Neural progenitor cell (in vitro differentiated cells): ENCODE results near the gene GRAMD4. TPM values are rescaled to one million over a fixed set of nuclear protein-coding genes. Genes with fewer than 3 reads are reported as not detected.

Experiments used
- DNase-seq: peaks from one replicate; pipeline ENCODE4 v3.0.0-alpha.2; 2016; ENCODE audit warnings: low spot score
- H2AFZ ChIP-seq: fragments of 200-600 bp; sonication (generic); replicated peaks from 2 replicates; pipeline ENCODE4 v1.6.1; 2016; ENCODE audit warnings: antibody characterized with exemption
- H3F3A ChIP-seq: fragments of 200-600 bp; sonication (generic); 2 replicates; pipeline ENCODE4 v1.6.1; 2016; ENCODE audit warnings: antibody characterized with exemption, low read depth
- H3K27ac ChIP-seq: fragments of 200-600 bp; sonication (generic); 2 replicates; pipeline ENCODE4 v1.5.1; 2016; ENCODE audit warnings: mild to moderate bottlenecking
- H3K27me3 ChIP-seq: fragments of 200-600 bp; sonication (generic); 2 replicates; pipeline ENCODE4 v1.6.1; 2016; ENCODE audit warnings: mild to moderate bottlenecking, moderate library complexity
- H3K36me3 ChIP-seq: fragments of 200-600 bp; sonication (generic); 2 replicates; pipeline ENCODE4 v1.5.1; 2016
- H3K4me1 ChIP-seq: fragments of 200-600 bp; sonication (generic); 2 replicates; pipeline ENCODE4 v1.6.1; 2016; ENCODE audit warnings: mixed run types
- H3K4me2 ChIP-seq: fragments of 200-600 bp; sonication (generic); 2 replicates; pipeline ENCODE4 v1.6.1; 2016
- H3K4me3 ChIP-seq: fragments of 200-600 bp; sonication (generic); 2 replicates; pipeline ENCODE4 v1.5.1; 2016
- H3K79me2 ChIP-seq: fragments of 200-600 bp; sonication (generic); 2 replicates; pipeline ENCODE4 v1.6.1; 2016; ENCODE audit warnings: low read depth
- H3K9ac ChIP-seq: fragments of 200-600 bp; sonication (generic); 2 replicates; pipeline ENCODE4 v1.6.1; 2016
- H3K9me3 ChIP-seq: fragments of 200-600 bp; sonication (generic); 2 replicates; pipeline ENCODE4 v1.5.1; 2016; ENCODE audit warnings: low read depth
- H4K20me1 ChIP-seq: fragments of 200-600 bp; sonication (generic); 2 replicates; pipeline ENCODE4 v1.6.1; 2016; ENCODE audit warnings: low read depth
- H3K27ac Mint-ChIP-seq: 3 replicates; pipeline ENCODE4 v1.8.0; 2021; ENCODE audit warnings: mixed read lengths
- H3K27me3 Mint-ChIP-seq: 2 replicates; pipeline ENCODE4 v1.8.0; 2022; ENCODE audit warnings: low read depth, mild to moderate bottlenecking, inconsistent platforms, moderate library complexity, mixed read lengths; ENCODE audit not compliant: insufficient read depth
- H3K36me3 Mint-ChIP-seq: 3 replicates; pipeline ENCODE4 v1.8.0; 2021; ENCODE audit warnings: mixed read lengths
- H3K4me1 Mint-ChIP-seq: 3 replicates; pipeline ENCODE4 v1.8.0; 2021; ENCODE audit warnings: mixed read lengths
- H3K4me3 Mint-ChIP-seq: 3 replicates; pipeline ENCODE4 v1.8.0; 2021; ENCODE audit warnings: mild to moderate bottlenecking, moderate library complexity, mixed read lengths
- H3K9me3 Mint-ChIP-seq: 3 replicates; pipeline ENCODE4 v1.8.0; 2020; ENCODE audit warnings: mixed read lengths
- EZH2 ChIP-seq: fragments of 200-600 bp; sonication (generic); IDR thresholded peaks from 2 replicates; pipeline ENCODE4 v1.6.1; 2017; ENCODE audit warnings: antibody characterized with exemption, mild to moderate bottlenecking, moderate library complexity
- EZH2phosphoT487 ChIP-seq: fragments of 200-600 bp; sonication (generic); IDR thresholded peaks from 2 replicates; pipeline ENCODE4 v1.6.1; 2017; ENCODE audit warnings: antibody characterized with exemption
- total RNA-seq: library from RNA; depleted of rRNA; stranded (reverse); fragments of >200 nt; gene quantifications from 2 replicates; pipeline ENCODE4 v1.2.3, GENCODE V29; 2015; ENCODE audit warnings: low replicate concordance
- TF ChIP-seq, protein P1 (sequence below): fragments of 200-600 bp; sonication (generic); IDR thresholded peaks from 2 replicates; pipeline ENCODE4 v1.5.1; 2017; ENCODE audit warnings: antibody characterized with exemption, mild to moderate bottlenecking

GRAMD4 gene
- total RNA-seq, 1 donor from 2014 or later: 32.2 TPM

DNA sequence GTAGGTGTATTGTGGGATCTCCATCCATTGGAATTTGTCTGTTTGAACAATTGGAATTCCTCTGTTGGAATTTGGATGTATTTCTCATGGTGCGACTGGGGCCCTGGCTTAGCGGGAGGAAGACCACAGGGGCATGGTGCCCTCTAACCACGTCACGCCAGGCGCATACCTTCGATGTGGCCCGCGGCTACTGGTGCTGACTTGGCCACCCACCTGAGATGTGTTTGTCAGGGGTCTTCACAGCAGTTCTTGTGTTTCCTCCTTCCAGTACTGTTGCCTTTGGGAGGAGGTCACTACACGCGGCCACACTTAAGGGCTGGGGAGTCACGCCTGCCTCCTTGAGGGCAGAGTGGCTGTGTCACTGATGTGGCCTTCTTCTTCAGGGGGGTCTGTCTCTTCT is 36.6 kb upstream of the GRAMD4 start:
- no peak overlapping the region for H3K4me2 ChIP-seq
- H3K4me1 Mint-ChIP-seq: peaks cover 49% of the 10 kb centered on the region
- H3K9me3 Mint-ChIP-seq: peaks cover 1% of the 10 kb centered on the region
- no peak overlapping the region for H2AFZ ChIP-seq
- H3K79me2 ChIP-seq: peaks cover 6% of the 10 kb centered on the region
- peaks cover 17% of the 10 kb centered on the region for H3F3A ChIP-seq
- peaks cover 94% of the 10 kb centered on the region for H4K20me1 ChIP-seq
- no peak overlapping the region for H3K27ac Mint-ChIP-seq
- TF ChIP-seq, protein P1, sequence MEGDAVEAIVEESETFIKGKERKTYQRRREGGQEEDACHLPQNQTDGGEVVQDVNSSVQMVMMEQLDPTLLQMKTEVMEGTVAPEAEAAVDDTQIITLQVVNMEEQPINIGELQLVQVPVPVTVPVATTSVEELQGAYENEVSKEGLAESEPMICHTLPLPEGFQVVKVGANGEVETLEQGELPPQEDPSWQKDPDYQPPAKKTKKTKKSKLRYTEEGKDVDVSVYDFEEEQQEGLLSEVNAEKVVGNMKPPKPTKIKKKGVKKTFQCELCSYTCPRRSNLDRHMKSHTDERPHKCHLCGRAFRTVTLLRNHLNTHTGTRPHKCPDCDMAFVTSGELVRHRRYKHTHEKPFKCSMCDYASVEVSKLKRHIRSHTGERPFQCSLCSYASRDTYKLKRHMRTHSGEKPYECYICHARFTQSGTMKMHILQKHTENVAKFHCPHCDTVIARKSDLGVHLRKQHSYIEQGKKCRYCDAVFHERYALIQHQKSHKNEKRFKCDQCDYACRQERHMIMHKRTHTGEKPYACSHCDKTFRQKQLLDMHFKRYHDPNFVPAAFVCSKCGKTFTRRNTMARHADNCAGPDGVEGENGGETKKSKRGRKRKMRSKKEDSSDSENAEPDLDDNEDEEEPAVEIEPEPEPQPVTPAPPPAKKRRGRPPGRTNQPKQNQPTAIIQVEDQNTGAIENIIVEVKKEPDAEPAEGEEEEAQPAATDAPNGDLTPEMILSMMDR: no peak
- no peak for TF ChIP-seq EZH2
- TF ChIP-seq EZH2phosphoT487: no peak
- peaks cover 34% of the 10 kb centered on the region for H3K27me3 ChIP-seq
- no peak overlapping the region for H3K4me3 Mint-ChIP-seq
- H3K4me3 ChIP-seq: no peak overlapping the region
- peaks cover 16% of the 10 kb centered on the region for H3K4me1 ChIP-seq
- no peaks in the 10 kb centered on the region for H3K36me3 Mint-ChIP-seq
- no peak for DNase-seq
- H3K36me3 ChIP-seq: no peaks in the 10 kb centered on the region
- H3K27me3 Mint-ChIP-seq: peaks cover 7% of the 10 kb centered on the region
- H3K9ac ChIP-seq: no peak overlapping the region
- H3K9me3 ChIP-seq: no peaks in the 10 kb centered on the region
- H3K27ac ChIP-seq: no peak overlapping the region

DNA sequence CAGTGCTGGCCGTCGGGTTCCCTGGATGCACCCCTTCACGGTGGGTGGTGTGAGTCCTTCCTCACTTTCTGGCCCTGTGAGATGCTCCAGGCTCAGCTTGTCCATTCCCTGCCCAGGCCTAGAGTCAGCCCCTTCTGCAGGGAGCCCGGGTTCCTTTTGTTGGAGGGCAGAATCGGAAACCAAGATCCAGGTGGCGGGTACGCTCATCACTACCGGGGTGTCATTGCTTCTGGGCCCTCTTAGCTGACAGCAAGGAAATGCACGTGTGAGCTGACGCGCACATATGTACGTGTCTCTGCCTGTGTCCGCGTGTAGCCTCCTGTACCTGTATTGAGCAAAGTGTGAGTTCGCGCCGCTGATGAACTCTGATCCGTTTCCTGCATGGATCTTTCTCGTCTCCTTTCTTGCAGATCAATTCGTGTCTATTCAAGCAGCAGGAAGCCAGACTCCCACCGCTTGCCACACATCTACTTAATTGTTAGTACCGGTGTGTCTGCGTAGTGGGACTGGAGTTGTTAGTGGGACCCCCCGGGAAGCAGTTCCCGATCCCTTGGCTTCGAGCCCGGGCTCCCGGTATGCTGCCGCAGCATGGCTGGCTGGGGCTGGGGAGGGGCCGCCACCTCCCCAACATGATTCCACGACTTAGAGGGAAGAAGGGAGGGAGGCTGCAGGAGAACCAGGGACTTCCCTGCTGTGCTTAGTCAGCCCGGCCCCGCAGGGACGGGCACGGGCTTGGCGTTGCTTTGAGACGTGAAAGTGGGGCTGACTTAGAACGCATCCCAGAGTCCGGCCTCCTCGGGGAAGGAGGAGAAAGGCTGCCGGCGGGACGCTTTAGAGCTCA is 35.9 kb upstream of the GRAMD4 start:
- H3K27me3 Mint-ChIP-seq: peaks cover 7% of the 10 kb centered on the region
- peaks cover 15% of the 10 kb centered on the region for H3F3A ChIP-seq
- H3K9ac ChIP-seq: no peak overlapping the region
- peaks cover 1% of the 10 kb centered on the region for H3K9me3 Mint-ChIP-seq
- H4K20me1 ChIP-seq: peaks cover 91% of the 10 kb centered on the region
- peak overlapping the region; percentile 75 for H3K4me3 Mint-ChIP-seq
- no peak overlapping the region for H3K27ac Mint-ChIP-seq
- no peak overlapping the region for H3K27ac ChIP-seq
- peak overlapping the region; percentile 9 for H3K4me3 ChIP-seq
- H3K36me3 ChIP-seq: no peaks in the 10 kb centered on the region
- H3K9me3 ChIP-seq: no peaks in the 10 kb centered on the region
- peaks cover 34% of the 10 kb centered on the region for H3K27me3 ChIP-seq
- peaks cover 20% of the 10 kb centered on the region for H3K4me1 ChIP-seq
- H3K36me3 Mint-ChIP-seq: no peaks in the 10 kb centered on the region
- no peak overlapping the region for H2AFZ ChIP-seq
- peak; percentile 59 for DNase-seq
- H3K4me1 Mint-ChIP-seq: peaks cover 42% of the 10 kb centered on the region
- peak overlapping the region; percentile 67 for H3K4me2 ChIP-seq
- TF ChIP-seq EZH2phosphoT487 (no peak), EZH2 (peak; percentile 56)
- peaks cover 6% of the 10 kb centered on the region for H3K79me2 ChIP-seq

DNA sequence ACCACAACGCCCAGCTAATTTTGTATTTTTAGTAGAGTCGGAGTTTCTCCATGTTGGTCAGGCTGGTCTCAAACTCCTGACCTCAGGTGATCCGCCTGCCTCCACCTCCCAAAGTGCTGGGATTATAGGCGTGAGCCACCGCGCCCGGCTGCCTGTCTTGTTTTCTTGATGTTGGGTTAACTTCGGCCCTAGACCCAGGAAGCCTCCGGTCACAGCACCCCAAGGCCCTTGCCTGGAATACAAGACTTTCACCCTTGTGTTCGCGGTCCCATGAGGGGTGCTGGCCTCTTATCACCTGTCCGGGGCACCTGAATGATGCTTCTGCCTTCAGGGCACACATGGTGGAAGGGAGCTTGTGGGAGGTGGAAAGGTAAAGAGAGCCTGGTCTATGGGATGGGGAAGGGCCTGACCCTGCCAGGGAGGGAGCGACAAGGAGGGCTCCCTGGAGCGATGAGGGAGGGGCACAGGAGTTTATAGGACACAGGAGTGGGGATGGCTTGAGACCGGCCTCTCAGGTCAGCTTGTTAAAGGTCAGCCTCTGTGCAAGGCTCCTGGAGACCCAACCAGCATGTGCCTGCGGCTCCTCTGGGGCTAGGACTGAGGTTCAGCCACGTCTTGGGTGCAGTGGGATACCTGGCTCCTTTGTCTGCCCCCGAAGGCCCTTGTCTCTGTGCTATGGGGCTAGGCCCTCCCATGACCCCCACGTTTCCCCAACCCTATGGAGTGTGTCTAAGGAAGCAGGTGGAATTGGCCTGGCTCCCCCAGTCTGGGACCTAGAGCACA is 34.7 kb upstream of the GRAMD4 start:
- no peak overlapping the region for H2AFZ ChIP-seq
- peaks cover 89% of the 10 kb centered on the region for H4K20me1 ChIP-seq
- Mint-ChIP-seq H3K9me3 (peaks cover 1% of the 10 kb centered on the region), H3K4me3 (peak overlapping the region; percentile 27), H3K4me1 (peaks cover 32% of the 10 kb centered on the region), H3K27ac (no peak overlapping the region), H3K27me3 (peaks cover 7% of the 10 kb centered on the region), H3K36me3 (no peaks in the 10 kb centered on the region)
- TF ChIP-seq, protein P1: no peak
- TF ChIP-seq EZH2phosphoT487 (no peak), EZH2 (no peak)
- H3K79me2 ChIP-seq: peaks cover 6% of the 10 kb centered on the region
- H3K4me2 ChIP-seq: no peak overlapping the region
- peaks cover 14% of the 10 kb centered on the region for H3F3A ChIP-seq
- H3K27ac ChIP-seq: no peak overlapping the region
- no peak overlapping the region for H3K9ac ChIP-seq
- peaks cover 20% of the 10 kb centered on the region for H3K4me1 ChIP-seq
- DNase-seq: peak; percentile 1
- H3K4me3 ChIP-seq: no peak overlapping the region
- peaks cover 34% of the 10 kb centered on the region for H3K27me3 ChIP-seq
- H3K36me3 ChIP-seq: no peaks in the 10 kb centered on the region
- H3K9me3 ChIP-seq: no peaks in the 10 kb centered on the region
